NCI-H2227 (cell line): Measurements from ENCODE around the gene HIRA.
"Not testable (repeated sequence)": the region's sequence is repeated elsewhere in the genome, so short reads cannot be mapped to it uniquely, and the experiment has no call there.

Experiments used
- DNase-seq: peaks from one replicate; lab custom pipeline; 2025; ENCODE audit not compliant: unreplicated experiment; lab: John Stamatoyannopoulos, UW

Gene HIRA

GRCh38 chr22:19336133-19337075 is 95.1 kb downstream of the HIRA start:
- no peak for DNase-seq

GRCh38 chr22:19331975-19332374 is 99.6 kb downstream of the HIRA start:
- no peak for DNase-seq

GRCh38 chr22:19331474-19331873 is 100.1 kb downstream of the HIRA start:
- no peak for DNase-seq

- DNase-seq = no peak
These were observed 100.6 kb downstream of the HIRA start for GRCh38 chr22:19330865-19331418.

GRCh38 chr22:19330205-19330604 is 101.3 kb downstream of the HIRA start:
- DNase-seq = not testable (repeated sequence)

- DNase-seq = no peak
These were observed 102.1 kb downstream of the HIRA start for GRCh38 chr22:19329454-19329853.

GRCh38 chr22:19325296-19325948 is 106.1 kb downstream of the HIRA start:
- no peak for DNase-seq

- not testable (repeated sequence) for DNase-seq
These were observed 108.1 kb downstream of the HIRA start for GRCh38 chr22:19323420-19323819.

GRCh38 chr22:19321757-19322156 is 109.8 kb downstream of the HIRA start:
- DNase-seq = no peak

- not testable (repeated sequence) for DNase-seq
These were observed 111.4 kb downstream of the HIRA start for GRCh38 chr22:19320136-19320535.

- no peak for DNase-seq
These were observed 112.3 kb downstream of the HIRA start for GRCh38 chr22:19319281-19319680.

- no peak for DNase-seq
These were observed 113.7 kb downstream of the HIRA start for GRCh38 chr22:19317865-19318264.

- DNase-seq = no peak
These were observed 123.7 kb downstream of the HIRA start for GRCh38 chr22:19307872-19308271.

GRCh38 chr22:19306535-19306934 is 125.0 kb downstream of the HIRA start:
- DNase-seq = not testable (repeated sequence)

- DNase-seq = no peak
These were observed 127.0 kb downstream of the HIRA start for GRCh38 chr22:19304547-19304946.

- DNase-seq = no peak
These were observed 127.7 kb downstream of the HIRA start for GRCh38 chr22:19303785-19304184.

GRCh38 chr22:19295733-19296132 is 135.8 kb downstream of the HIRA start:
- DNase-seq = no peak

- DNase-seq = no peak
These were observed 138.9 kb downstream of the HIRA start for GRCh38 chr22:19292458-19293230.

GRCh38 chr22:19291580-19292457 is 139.7 kb downstream of the HIRA start, which contains the start of gene CLTCL1:
Gene CLTCL1, minus strand, starts transcription at chr22:19291719. Its CDS starts 78 bp downstream, at chr22:19291641.
- peak; percentile 93 for DNase-seq

- DNase-seq = peak; percentile 54
These were observed 140.3 kb downstream of the HIRA start for GRCh38 chr22:19291218-19291579.
